Dendritic cell treated with granulocyte-macrophage colony-stimulating factor and Interleukin-4, amounts not matched to agents 40 ng/mL and 50 ng/mL, for 4 days (primary cell): Measurements from ENCODE around the gene PTTG1IP2.

Experiments used
- H3K27ac Mint-ChIP-seq: one replicate; pipeline ENCODE4 v1.8.0; 2022; ENCODE audit warnings: mild to moderate bottlenecking, mixed read lengths
- H3K27me3 Mint-ChIP-seq: one replicate; pipeline ENCODE4 v1.8.0; 2022; ENCODE audit warnings: mild to moderate bottlenecking, mixed read lengths
- H3K36me3 Mint-ChIP-seq: one replicate; pipeline ENCODE4 v1.8.0; 2022; ENCODE audit warnings: low read depth, mixed read lengths
- H3K4me1 Mint-ChIP-seq: one replicate; pipeline ENCODE4 v1.8.0; 2022; ENCODE audit warnings: low read depth, mixed read lengths
- H3K4me3 Mint-ChIP-seq: one replicate; pipeline ENCODE4 v1.8.0; 2022; ENCODE audit warnings: mild to moderate bottlenecking, moderate library complexity, mixed read lengths
- H3K9me3 Mint-ChIP-seq: one replicate; pipeline ENCODE4 v1.8.0; 2022; ENCODE audit warnings: mixed read lengths
- intact Hi-C: fragments of 100-400 bp; cut with micrococcal nuclease; formaldehyde crosslinking; loops from one replicate; pipeline ENCODE4 v1.15.0; 2022

Gene PTTG1IP2

GRCh38 chr7:90469554-90469953, at the start of gene PTTG1IP2:
Gene PTTG1IP2 (plus strand): TSS chr7:90469639. CDS start chr7:90469787, 148 bp downstream.
- Mint-ChIP-seq H3K27me3 (no peaks in the 10 kb centered on the region), H3K4me3 (no peak within 1 kb of the TSS), H3K9me3 (peaks cover 13% of the 10 kb centered on the region), H3K36me3 (no peaks in the 10 kb centered on the region), H3K27ac (no peak within 1 kb of the TSS), H3K4me1 (no peaks in the 10 kb centered on the region)
- intact Hi-C loops = no loop called here

- Mint-ChIP-seq H3K27ac (no peak overlapping the region), H3K4me1 (no peaks in the 10 kb centered on the region), H3K36me3 (no peaks in the 10 kb centered on the region), H3K27me3 (no peaks in the 10 kb centered on the region), H3K4me3 (no peak overlapping the region), H3K9me3 (no peaks in the 10 kb centered on the region)
- intact Hi-C loops = no loop called here
These were observed 47.8 kb upstream of the PTTG1IP2 start for GRCh38 chr7:90421651-90422050.

- Mint-ChIP-seq H3K4me3 (no peak overlapping the region), H3K27ac (no peak overlapping the region)
These were observed 44.7 kb upstream of the PTTG1IP2 start for GRCh38 chr7:90424720-90425119.

GRCh38 chr7:90425376-90425775, 44.1 kb upstream of the PTTG1IP2 start:
- no peaks in the 10 kb centered on the region for H3K27me3 Mint-ChIP-seq
- intact Hi-C loops = loop anchor here (5.0 kb wide), 1 partner anchor 1633 kb away; no protein-coding TSS in a partner anchor
- no peaks in the 10 kb centered on the region for H3K4me1 Mint-ChIP-seq
- H3K4me3 Mint-ChIP-seq = no peak overlapping the region
- H3K36me3 Mint-ChIP-seq = no peaks in the 10 kb centered on the region
- H3K9me3 Mint-ChIP-seq = no peaks in the 10 kb centered on the region
- no peak overlapping the region for H3K27ac Mint-ChIP-seq

More at GRCh38 chr7:90424720-90425119, 44.7 kb upstream of the PTTG1IP2 start:
- Mint-ChIP-seq H3K4me1 (no peaks in the 10 kb centered on the region), H3K36me3 (no peaks in the 10 kb centered on the region), H3K9me3 (no peaks in the 10 kb centered on the region), H3K27me3 (no peaks in the 10 kb centered on the region)
- intact Hi-C loops = loop anchor here (5.0 kb wide), 1 partner anchor 1632 kb away; no protein-coding TSS in a partner anchor

- no peak overlapping the region for H3K4me3 Mint-ChIP-seq
- no peaks in the 10 kb centered on the region for H3K36me3 Mint-ChIP-seq
- H3K27me3 Mint-ChIP-seq = peaks cover 4% of the 10 kb centered on the region
- H3K27ac Mint-ChIP-seq = no peak overlapping the region
- H3K4me1 Mint-ChIP-seq = no peaks in the 10 kb centered on the region
- peaks cover 18% of the 10 kb centered on the region for H3K9me3 Mint-ChIP-seq
- intact Hi-C loops = no loop called here
These were observed 38.6 kb upstream of the PTTG1IP2 start for GRCh38 chr7:90430614-90431460.

GRCh38 chr7:90432752-90433151, 36.7 kb upstream of the PTTG1IP2 start:
- H3K4me1 Mint-ChIP-seq = no peaks in the 10 kb centered on the region
- intact Hi-C loops = no loop called here
- peaks cover 26% of the 10 kb centered on the region for H3K9me3 Mint-ChIP-seq
- no peak overlapping the region for H3K27ac Mint-ChIP-seq
- H3K36me3 Mint-ChIP-seq = no peaks in the 10 kb centered on the region
- peaks cover 10% of the 10 kb centered on the region for H3K27me3 Mint-ChIP-seq
- H3K4me3 Mint-ChIP-seq = no peak overlapping the region

- peaks cover 11% of the 10 kb centered on the region for H3K27me3 Mint-ChIP-seq
- H3K9me3 Mint-ChIP-seq = peaks cover 26% of the 10 kb centered on the region
- H3K4me1 Mint-ChIP-seq = no peaks in the 10 kb centered on the region
- intact Hi-C loops = no loop called here
- no peak overlapping the region for H3K4me3 Mint-ChIP-seq
- H3K27ac Mint-ChIP-seq = no peak overlapping the region
- no peaks in the 10 kb centered on the region for H3K36me3 Mint-ChIP-seq
These were observed 36.2 kb upstream of the PTTG1IP2 start for GRCh38 chr7:90433221-90433620.

GRCh38 chr7:90445633-90446032, 23.8 kb upstream of the PTTG1IP2 start:
- Mint-ChIP-seq H3K27ac (no peak overlapping the region), H3K36me3 (no peaks in the 10 kb centered on the region), H3K9me3 (no peaks in the 10 kb centered on the region), H3K4me1 (no peaks in the 10 kb centered on the region), H3K27me3 (peaks cover 1% of the 10 kb centered on the region), H3K4me3 (no peak overlapping the region)
- intact Hi-C loops = no loop called here

GRCh38 chr7:90446137-90446899, 23.1 kb upstream of the PTTG1IP2 start:
- Mint-ChIP-seq H3K27ac (no peak overlapping the region), H3K27me3 (peaks cover 1% of the 10 kb centered on the region), H3K4me1 (no peaks in the 10 kb centered on the region), H3K36me3 (no peaks in the 10 kb centered on the region), H3K4me3 (no peak overlapping the region), H3K9me3 (no peaks in the 10 kb centered on the region)
- intact Hi-C loops = no loop called here

GRCh38 chr7:90453259-90453891, 16.1 kb upstream of the PTTG1IP2 start:
- Mint-ChIP-seq H3K27ac (no peak overlapping the region), H3K9me3 (no peaks in the 10 kb centered on the region), H3K27me3 (peaks cover 1% of the 10 kb centered on the region), H3K36me3 (no peaks in the 10 kb centered on the region), H3K4me3 (no peak overlapping the region), H3K4me1 (peaks cover 5% of the 10 kb centered on the region)
- intact Hi-C loops = no loop called here

GRCh38 chr7:90453931-90454330, 15.5 kb upstream of the PTTG1IP2 start:
- H3K27ac Mint-ChIP-seq = no peak overlapping the region
- H3K36me3 Mint-ChIP-seq = no peaks in the 10 kb centered on the region
- H3K4me1 Mint-ChIP-seq = peaks cover 5% of the 10 kb centered on the region
- H3K9me3 Mint-ChIP-seq = no peaks in the 10 kb centered on the region
- no peak overlapping the region for H3K4me3 Mint-ChIP-seq
- intact Hi-C loops = no loop called here
- peaks cover 1% of the 10 kb centered on the region for H3K27me3 Mint-ChIP-seq

- Mint-ChIP-seq H3K27ac (no peak overlapping the region), H3K4me1 (peaks cover 5% of the 10 kb centered on the region), H3K4me3 (no peak overlapping the region), H3K27me3 (peaks cover 1% of the 10 kb centered on the region), H3K9me3 (no peaks in the 10 kb centered on the region), H3K36me3 (no peaks in the 10 kb centered on the region)
- intact Hi-C loops = loop anchor here (1.0 kb wide), 2 partner anchors 174 to 579 kb away; no protein-coding TSS in a partner anchor
These were observed 14.0 kb upstream of the PTTG1IP2 start for GRCh38 chr7:90455163-90456030.

- intact Hi-C loops = no loop called here
- Mint-ChIP-seq H3K27me3 (peaks cover 1% of the 10 kb centered on the region), H3K27ac (no peak overlapping the region), H3K9me3 (no peaks in the 10 kb centered on the region), H3K36me3 (no peaks in the 10 kb centered on the region), H3K4me1 (peaks cover 11% of the 10 kb centered on the region), H3K4me3 (no peak overlapping the region)
These were observed 11.3 kb upstream of the PTTG1IP2 start for GRCh38 chr7:90458104-90458503.
